GM13976 (cell line): ENCODE data around the gene OR10D3.
"Not testable (repeated sequence)": the region's sequence is repeated elsewhere in the genome, so short reads cannot be mapped to it uniquely, and the experiment has no call there.

Source experiments
- DNase-seq: peaks from one replicate; pipeline ENCODE4 v3.0.0; 2012; ENCODE audit warnings: low spot score
- in situ Hi-C: fragments of 300-500 bp; cut with MboI; formaldehyde crosslinking; loops from one replicate; pipeline ENCODE4 v1.12.0; 2022; ENCODE audit warnings: low sequenced_read_pairs, mixed read lengths, inconsistent platforms; ENCODE audit not compliant: unreplicated experiment
- TF ChIP-seq, protein P1 (sequence below): IDR thresholded peaks from 2 replicates; pipeline ENCODE4 v1.5.1; 2012; ENCODE audit warnings: borderline replicate concordance, mild to moderate bottlenecking; ENCODE audit not compliant: insufficient read depth; ENCODE audit errors: extremely low read depth, missing control alignments, control extremely low read depth

OR10D3 gene

DNA sequence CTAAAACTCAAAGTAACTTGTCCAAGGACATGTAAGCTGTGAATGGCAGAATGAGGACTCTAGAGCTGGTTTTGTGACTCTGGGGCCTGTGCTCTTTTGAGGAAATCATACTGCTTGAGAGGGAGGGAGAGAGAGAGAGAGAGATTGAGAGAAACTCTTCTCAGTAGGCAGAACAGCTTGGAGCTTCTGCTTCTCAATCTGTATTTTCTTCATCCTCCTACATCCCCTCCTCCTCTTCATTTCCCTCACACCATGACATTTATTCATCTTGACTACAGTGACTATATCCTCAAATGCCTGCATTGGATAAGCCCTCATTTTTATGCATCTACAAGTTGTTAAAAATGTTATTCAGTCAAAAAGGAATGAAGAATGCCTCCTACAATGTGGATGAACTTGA, 23.7 kb upstream of the OR10D3 start:
- in situ Hi-C loops, result no loop called here
- DNase-seq, result no peak
- TF ChIP-seq, protein P1, sequence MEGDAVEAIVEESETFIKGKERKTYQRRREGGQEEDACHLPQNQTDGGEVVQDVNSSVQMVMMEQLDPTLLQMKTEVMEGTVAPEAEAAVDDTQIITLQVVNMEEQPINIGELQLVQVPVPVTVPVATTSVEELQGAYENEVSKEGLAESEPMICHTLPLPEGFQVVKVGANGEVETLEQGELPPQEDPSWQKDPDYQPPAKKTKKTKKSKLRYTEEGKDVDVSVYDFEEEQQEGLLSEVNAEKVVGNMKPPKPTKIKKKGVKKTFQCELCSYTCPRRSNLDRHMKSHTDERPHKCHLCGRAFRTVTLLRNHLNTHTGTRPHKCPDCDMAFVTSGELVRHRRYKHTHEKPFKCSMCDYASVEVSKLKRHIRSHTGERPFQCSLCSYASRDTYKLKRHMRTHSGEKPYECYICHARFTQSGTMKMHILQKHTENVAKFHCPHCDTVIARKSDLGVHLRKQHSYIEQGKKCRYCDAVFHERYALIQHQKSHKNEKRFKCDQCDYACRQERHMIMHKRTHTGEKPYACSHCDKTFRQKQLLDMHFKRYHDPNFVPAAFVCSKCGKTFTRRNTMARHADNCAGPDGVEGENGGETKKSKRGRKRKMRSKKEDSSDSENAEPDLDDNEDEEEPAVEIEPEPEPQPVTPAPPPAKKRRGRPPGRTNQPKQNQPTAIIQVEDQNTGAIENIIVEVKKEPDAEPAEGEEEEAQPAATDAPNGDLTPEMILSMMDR, result no peak

GRCh38 chr11:124160986-124161385, 22.2 kb upstream of the OR10D3 start:
- DNase-seq, result no peak
- in situ Hi-C loops, result no loop called here
- TF ChIP-seq, protein P1, result no peak

DNA sequence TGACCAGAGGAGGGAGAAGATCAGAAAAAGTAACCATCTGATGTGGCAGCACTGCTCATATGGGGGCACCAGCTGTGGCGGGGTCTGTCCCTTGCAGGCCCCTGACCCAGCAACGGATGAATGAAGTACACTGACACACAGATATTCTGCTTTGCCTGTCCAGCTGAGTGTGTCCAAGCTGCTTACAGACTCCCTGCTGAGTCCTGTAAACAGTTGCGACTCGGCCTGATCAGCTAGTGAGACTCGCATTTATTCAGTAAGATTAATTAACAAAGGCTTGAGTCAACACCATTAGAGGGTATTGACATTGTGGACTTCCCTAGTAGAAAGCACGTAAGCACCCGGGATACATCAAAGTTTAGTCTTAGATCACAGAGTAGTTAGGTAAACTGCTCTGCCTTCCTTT, 15.3 kb upstream of the OR10D3 start:
- DNase-seq, result no peak
- in situ Hi-C loops, result no loop called here
- TF ChIP-seq, protein P1, result no peak

- in situ Hi-C loops, result no loop called here
- TF ChIP-seq, protein P1, result no peak
- DNase-seq, result no peak
These were observed 14.3 kb upstream of the OR10D3 start for GRCh38 chr11:124168796-124169195.

DNA sequence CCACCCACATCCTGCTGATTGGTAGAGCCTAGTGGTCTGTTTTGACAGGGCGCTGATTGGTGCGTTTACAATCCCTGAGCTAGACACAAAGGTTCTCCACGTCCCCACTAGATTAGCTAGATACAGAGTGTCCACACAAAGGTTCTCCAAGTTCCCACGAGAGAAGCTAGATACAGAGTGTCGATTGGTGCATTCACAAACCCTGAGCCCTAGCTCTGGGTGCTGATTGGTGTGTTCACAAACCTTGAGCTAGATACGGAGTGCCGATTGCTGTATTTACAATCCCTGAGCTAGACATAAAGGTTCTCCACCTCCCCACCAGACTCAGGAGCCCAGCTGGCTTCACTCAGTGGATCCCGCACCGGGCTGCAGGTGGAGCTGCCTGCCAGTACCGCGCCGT, 12.8 kb upstream of the OR10D3 start:
- in situ Hi-C loops, DNase-seq: not testable (repeated sequence)

DNA sequence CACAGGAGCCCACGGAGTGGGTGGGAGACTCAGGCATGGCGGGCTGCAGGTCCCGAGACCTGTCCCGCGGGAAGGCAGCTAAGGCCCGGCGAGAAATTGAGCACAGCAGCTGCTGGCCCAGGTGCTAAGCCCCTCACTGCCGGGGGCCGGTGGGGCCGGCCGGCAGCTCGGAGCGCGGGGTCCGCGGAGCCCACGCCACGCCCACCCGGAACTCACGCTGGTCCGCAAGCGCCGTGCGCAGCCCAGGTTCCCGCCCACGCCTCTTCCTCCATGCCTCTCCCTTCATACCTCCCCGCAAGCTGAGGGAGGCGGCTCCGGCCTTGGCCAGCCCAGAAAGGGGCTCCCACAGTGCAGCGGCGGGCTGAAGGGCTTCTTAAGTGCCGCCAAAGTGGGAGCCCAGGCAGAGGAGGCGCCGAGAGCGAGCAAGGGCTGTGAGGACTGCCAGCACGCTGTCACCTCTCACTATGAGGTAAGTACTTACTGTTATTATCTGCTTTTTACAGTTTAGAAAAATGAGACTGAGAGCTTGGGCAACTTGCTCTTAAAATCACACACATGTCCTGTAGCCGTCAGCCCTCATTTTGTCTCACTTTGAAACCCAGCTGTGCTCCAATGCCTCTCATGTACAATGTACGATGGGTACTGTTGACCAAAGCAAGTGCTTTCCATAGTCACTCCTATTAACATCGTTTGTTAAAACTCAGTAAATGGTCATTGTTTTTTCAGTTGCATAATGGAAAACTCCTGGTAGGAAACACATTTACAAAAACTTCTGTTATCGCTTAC, 12.2 kb upstream of the OR10D3 start:
- in situ Hi-C loops, result no loop called here
- no peak for DNase-seq
- TF ChIP-seq, protein P1, result no peak

GRCh38 chr11:124172101-124172500, 11.0 kb upstream of the OR10D3 start:
- TF ChIP-seq, protein P1, result no peak
- no peak for DNase-seq
- in situ Hi-C loops, result no loop called here
